OCI-LY7 (cell line): ENCODE results near the gene SMG6.

Source experiments
- EZH2phosphoT487 ChIP-seq: fragments of 200-600 bp; sonication (generic); IDR thresholded peaks from 2 replicates; pipeline ENCODE4 v1.6.1; 2018; ENCODE audit warnings: low read depth, borderline replicate concordance, mild to moderate bottlenecking, mixed run types, antibody characterized with exemption, low read length, moderate library complexity, mixed read lengths
- TF ChIP-seq, protein P1 (sequence below): fragments of 200-600 bp; sonication (generic); conservative IDR thresholded peaks from 2 replicates; pipeline ENCODE4 v1.5.1; 2014; ENCODE audit warnings: mild to moderate bottlenecking, antibody characterized with exemption, low read length, moderate library complexity, mixed read lengths

DNA sequence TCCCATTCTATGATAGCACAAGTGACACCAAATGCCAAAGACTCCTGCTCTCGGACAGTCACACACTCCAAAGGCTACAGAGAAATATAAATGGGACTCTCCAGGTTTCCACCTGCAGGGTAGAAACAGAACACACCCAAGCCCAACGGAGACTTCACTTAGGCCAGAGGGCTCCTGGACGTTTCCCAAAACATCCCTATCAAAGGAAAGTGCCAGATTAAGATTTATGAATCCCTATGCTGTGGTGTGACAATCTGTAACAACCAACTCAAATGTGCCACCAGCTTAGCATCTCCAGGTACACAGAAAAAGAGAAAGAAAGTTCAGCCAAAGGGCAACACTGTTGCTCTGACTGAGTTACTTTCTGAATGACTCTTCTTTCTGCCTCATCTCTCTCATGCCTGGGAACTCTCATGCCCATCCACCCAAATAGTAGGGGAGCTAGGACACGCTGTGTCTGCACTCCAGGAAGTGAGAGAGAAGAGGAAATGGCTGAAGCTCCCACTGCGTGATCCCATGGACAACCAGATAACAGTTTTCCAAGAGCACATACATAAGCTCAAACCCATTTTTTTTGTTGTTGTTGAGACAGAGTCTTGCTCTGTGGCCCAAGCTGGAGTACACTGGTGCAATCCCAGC, 49.7 kb downstream of the SMG6 start:
- TF ChIP-seq, protein P1, sequence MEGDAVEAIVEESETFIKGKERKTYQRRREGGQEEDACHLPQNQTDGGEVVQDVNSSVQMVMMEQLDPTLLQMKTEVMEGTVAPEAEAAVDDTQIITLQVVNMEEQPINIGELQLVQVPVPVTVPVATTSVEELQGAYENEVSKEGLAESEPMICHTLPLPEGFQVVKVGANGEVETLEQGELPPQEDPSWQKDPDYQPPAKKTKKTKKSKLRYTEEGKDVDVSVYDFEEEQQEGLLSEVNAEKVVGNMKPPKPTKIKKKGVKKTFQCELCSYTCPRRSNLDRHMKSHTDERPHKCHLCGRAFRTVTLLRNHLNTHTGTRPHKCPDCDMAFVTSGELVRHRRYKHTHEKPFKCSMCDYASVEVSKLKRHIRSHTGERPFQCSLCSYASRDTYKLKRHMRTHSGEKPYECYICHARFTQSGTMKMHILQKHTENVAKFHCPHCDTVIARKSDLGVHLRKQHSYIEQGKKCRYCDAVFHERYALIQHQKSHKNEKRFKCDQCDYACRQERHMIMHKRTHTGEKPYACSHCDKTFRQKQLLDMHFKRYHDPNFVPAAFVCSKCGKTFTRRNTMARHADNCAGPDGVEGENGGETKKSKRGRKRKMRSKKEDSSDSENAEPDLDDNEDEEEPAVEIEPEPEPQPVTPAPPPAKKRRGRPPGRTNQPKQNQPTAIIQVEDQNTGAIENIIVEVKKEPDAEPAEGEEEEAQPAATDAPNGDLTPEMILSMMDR, result no peak
- TF ChIP-seq EZH2phosphoT487, result no peak
